HG02870 (cell line): ENCODE measurements around the gene SEC31B.

Experiments
- ATAC-seq: cut with Tn5 transposase; IDR thresholded peaks from one replicate; pipeline ENCODE4 v1.9.1; 2021; ENCODE audit warnings: mild to moderate bottlenecking, moderate library complexity; ENCODE audit not compliant: unreplicated experiment

The SEC31B gene

DNA sequence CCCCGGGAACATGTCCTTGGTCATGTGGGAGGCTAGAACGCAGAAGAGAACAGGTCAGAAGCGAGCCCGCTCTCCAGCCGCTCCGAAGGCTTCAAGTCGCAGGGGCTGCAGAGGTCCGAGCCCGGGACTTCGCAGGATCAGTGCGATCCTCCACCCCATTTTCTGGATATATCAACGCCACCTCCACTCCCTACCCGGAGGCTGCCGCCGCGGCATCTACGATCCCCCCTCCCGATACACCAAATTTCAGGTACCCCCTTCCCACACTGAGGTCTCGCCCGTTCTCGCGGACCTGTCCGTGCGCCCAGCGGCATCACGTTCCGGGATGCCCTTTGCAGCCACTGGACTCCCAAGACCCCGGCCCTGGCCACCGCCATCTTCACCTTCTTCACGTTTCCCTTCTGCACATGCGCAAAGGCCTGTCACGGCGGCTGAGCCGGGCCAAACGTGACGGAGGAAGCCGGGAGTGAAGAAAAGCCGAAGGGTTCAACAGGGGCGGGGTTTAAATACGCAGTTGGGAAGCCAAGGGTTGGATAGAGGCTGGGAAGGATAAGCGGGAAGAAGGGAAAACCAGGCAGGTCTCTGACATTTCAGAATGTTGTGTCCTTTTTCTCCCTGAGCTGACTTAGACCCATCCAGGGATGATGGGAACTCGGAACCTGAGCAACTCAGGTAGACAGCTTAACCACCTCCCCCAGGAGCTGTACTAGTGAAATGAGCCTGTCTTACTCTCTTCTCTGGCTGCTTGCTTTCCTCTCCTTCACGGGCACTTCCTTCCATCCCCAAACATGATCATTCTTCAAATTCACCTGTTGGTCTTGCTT is 10.0 kb upstream of the SEC31B start, which contains the start of gene NDUFB8:
NDUFB8 (minus strand) TSS at position 397 of the 824 bp plus-strand sequence; CDS start at position 377, 20 bp downstream.
- ATAC-seq = peak; percentile 62

- ATAC-seq = no peak
These were observed 9.3 kb upstream of the SEC31B start for GRCh38 chr10:100528921-100529474.

DNA sequence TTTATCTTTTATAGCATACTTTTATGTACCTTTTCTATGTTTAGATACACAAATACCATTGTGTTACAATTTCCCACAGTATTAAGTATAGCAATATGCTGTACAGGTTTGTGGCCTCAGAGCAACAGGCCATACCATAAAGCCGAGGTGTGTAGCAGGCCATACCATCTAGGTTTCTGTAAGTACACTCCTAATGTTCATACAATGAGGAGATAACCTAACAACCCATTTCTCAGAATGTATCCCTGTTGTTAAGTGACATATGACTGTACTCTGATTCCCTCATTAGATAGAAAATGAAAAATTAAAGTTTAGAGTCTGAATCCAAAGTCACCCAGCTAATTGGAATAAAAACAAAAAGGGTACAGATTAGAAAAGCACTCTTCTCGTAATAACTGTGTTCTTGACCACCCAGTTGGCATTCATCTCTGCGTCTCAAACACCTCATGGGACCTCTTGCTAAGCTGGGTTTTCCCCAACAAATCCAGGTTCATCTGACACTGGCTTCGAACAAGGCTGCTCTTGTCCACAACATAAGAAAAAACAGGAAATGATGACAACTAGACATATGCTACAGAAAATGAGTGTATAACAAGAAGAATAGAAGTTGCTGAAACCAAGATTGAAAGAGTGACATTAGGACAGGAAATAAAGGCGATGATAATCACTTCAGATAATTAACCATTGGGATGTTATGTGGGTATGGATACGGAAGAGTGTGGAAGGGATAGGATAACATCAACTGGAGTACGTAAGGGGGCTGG is 8.6 kb upstream of the SEC31B start:
- ATAC-seq = no peak

DNA sequence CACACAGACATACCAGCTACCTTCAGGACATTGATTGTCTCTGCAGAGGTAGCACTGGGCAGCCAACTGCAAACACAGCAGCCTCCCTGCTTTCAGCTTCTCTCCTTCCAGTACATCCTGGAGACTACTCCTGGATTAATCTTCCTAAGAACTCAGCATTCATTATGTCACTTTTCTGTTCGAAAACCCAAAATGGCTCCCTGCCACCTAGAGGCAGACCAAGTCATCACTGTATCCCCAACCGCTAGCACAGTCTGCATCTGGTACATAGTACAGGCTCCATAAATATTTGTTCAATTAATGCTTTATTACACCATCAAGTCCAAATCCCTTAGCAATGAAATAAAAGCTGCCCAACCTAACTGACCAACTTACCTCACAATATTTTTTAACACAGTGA is 5.0 kb upstream of the SEC31B start:
- ATAC-seq = no peak

GRCh38 chr10:100524206-100524605 is 4.5 kb upstream of the SEC31B start:
- ATAC-seq = no peak

- no peak for ATAC-seq
These were observed 3.3 kb upstream of the SEC31B start for GRCh38 chr10:100522945-100523344.

- no peak for ATAC-seq
These were observed 2.6 kb upstream of the SEC31B start for GRCh38 chr10:100522107-100522801.

DNA sequence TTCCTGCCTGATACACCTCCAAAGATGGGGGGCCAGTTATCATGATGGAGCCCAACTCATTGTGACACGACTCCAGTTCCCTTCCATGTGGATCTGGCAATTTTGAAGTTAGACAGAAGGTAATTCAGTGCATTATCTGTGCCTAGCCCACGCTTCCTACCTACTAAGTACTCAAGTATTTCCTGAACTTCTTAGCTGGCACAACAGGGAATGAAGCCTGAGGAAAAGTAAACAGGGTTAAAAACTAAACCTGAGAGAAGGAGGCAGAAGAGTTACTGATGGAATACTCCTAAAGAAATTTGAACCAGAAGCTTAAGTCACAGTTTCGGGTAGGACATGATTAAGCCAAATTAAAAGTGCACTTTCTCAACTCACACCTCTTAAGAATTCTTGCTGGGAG is 1.1 kb upstream of the SEC31B start:
- no peak for ATAC-seq

- no peak for ATAC-seq
These were observed 860 bp downstream of the SEC31B start for GRCh38 chr10:100518761-100519241.

DNA sequence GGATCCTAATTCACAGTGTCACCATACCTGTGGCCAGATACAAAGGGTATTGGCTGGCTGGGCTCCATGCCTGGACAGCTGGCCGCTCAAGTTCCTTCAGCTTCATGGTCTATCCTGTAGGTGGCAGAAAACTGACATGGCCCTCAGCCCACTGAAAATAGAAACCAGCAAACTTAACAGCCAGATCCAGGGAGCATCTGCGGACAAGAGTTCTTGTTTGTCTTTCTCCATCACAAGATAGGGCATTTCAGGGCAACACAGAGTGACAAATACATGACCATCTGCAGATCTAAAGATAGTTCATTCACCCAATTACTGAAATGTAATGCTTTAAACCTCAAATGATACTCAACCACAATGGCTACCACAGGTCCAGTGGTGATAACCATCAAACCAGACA is 2.8 kb downstream of the SEC31B start:
- no peak for ATAC-seq

DNA sequence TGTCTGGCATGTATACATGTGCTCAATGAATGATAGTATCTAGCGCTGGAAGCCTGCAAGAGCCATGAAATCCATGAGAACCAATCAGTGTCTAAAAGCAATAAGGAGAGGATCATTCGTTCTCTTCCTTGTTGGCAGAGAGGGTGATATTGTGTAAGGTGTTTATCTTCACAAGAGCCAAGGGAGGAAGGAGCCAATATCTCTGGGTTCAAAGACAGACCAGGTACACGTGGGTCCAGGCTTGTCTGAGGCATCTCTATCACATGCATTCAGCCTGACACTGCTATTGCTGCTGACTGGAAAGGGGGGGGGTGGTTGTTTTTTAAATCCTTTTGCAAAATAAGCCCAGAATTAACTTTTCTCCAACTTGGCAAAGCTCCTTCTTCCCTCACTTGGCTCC is 4.0 kb downstream of the SEC31B start:
- no peak for ATAC-seq

DNA sequence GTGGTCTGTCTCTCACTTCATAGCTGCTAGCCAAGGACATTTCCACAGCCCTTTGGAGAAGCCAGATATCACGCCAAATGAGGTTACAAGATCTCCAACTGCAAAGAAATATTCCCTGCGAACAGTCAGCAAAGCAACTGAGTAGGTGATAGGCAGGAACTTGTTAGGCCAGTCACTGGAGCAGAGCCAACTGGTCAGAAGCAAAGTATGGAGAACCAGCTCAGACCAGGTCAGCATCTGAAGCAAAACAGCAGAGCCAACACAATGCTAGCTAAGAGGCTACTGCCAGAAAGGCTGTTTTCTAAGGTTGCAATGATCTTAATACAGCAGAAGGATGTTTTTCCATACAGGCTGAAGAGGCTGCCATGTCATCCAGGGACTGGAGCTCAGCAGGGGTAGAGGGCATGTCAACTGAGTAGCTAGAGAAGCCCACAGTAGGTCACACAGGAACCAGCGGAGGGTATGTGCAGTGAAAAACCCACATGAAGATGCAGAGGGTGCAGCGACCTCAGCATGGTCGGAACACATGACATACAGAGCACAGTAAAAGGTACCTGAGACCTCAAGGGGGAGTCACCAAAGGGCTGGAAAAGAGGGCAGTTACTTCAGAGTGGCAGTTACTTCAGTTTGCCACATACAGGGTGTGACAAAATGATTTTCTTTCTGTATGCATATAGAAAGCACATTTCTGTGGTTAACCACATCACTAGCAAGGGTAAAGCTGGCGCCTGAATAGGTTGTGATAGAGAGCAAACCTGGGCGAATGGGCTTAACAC is 8.9 kb downstream of the SEC31B start:
- ATAC-seq = no peak

- no peak for ATAC-seq
These were observed 10.3 kb downstream of the SEC31B start for GRCh38 chr10:100509241-100509840.

GRCh38 chr10:100508691-100509150 is 10.9 kb downstream of the SEC31B start:
- no peak for ATAC-seq

DNA sequence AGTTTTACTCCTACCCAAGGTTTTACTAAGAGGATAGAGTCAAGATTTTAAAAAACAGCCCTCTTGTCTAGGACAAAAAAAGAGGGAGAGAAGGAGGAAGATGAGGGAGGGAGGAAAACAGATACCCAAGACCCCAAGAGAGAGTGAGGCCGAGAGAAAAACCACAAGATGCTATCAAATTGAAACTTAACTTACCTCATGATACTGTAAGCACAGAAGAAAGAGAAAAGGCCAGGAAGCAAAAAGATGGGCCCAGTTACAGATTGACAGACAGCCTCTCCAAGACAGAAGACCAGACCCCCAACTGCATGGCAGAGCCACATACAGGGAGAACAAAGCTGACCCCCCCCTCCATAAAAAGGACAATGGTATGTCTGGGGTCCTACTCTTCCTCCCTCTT is 11.4 kb downstream of the SEC31B start:
- ATAC-seq = no peak

- no peak for ATAC-seq
These were observed 12.3 kb downstream of the SEC31B start for GRCh38 chr10:100507357-100507732.

GRCh38 chr10:100506596-100507356 is 12.9 kb downstream of the SEC31B start:
- no peak for ATAC-seq

GRCh38 chr10:100505164-100505563 is 14.5 kb downstream of the SEC31B start:
- ATAC-seq = no peak

- no peak for ATAC-seq
These were observed 15.6 kb downstream of the SEC31B start for GRCh38 chr10:100504096-100504495.
